ENCODE results near the gene PRDM11.

Gene PRDM11

GRCh38 chr11:45275828-45276227 is 129.4 kb downstream of the PRDM11 start:
- no peak for DNase-seq
- Histone ChIP-seq H3K36me3 (no peaks in the 10 kb centered on the region), H3K27me3 (peaks cover 0 to 18% of the 10 kb centered on the region in 2 donors), H3K4me1 (no peaks in the 10 kb centered on the region), H3K27ac (no peak overlapping the region), H3K4me3 (no peak overlapping the region), H3K9me3 (no peaks in the 10 kb centered on the region)
- intact Hi-C loops (cut with DNase I; ENCODE audit: low total_unique reads) = no loop called here
- TF ChIP-seq CTCF (IDR thresholded peaks at IDR 0.05) = no peak

- TF ChIP-seq CTCF (IDR thresholded peaks at IDR 0.05) = no peak
- DNase-seq = no peak
- intact Hi-C loops (cut with DNase I; ENCODE audit: low total_unique reads) = no loop called here
- H3K4me1 ChIP-seq = no peaks in the 10 kb centered on the region
- H3K36me3 ChIP-seq = no peaks in the 10 kb centered on the region
- peaks cover 0 to 16% of the 10 kb centered on the region in 2 donors for H3K27me3 ChIP-seq
- no peak overlapping the region for H3K4me3 ChIP-seq
- no peak overlapping the region for H3K27ac ChIP-seq
- H3K9me3 ChIP-seq = no peaks in the 10 kb centered on the region
Measured at GRCh38 chr11:45278714-45279113, 132.3 kb downstream of the PRDM11 start.

- no peaks in the 10 kb centered on the region for H3K36me3 ChIP-seq
- peaks cover 0 to 24% of the 10 kb centered on the region in 2 donors for H3K27me3 ChIP-seq
- DNase-seq = no peak
- no peak overlapping the region for H3K27ac ChIP-seq
- no peak overlapping the region for H3K4me3 ChIP-seq
- no peak for TF ChIP-seq CTCF (IDR thresholded peaks at IDR 0.05)
- no peaks in the 10 kb centered on the region for H3K9me3 ChIP-seq
- intact Hi-C loops (cut with DNase I; ENCODE audit: low total_unique reads) = no loop called here
- no peaks in the 10 kb centered on the region for H3K4me1 ChIP-seq
Measured at GRCh38 chr11:45279645-45280044, 133.2 kb downstream of the PRDM11 start.

GRCh38 chr11:45280449-45280848 is 134.0 kb downstream of the PRDM11 start:
- Histone ChIP-seq H3K27ac (no peak overlapping the region), H3K4me3 (no peak overlapping the region), H3K36me3 (no peaks in the 10 kb centered on the region), H3K27me3 (peaks cover 0 to 31% of the 10 kb centered on the region in 2 donors), H3K4me1 (no peaks in the 10 kb centered on the region), H3K9me3 (no peaks in the 10 kb centered on the region)
- DNase-seq = no peak
- intact Hi-C loops (cut with DNase I; ENCODE audit: low total_unique reads) = no loop called here
- TF ChIP-seq CTCF (IDR thresholded peaks at IDR 0.05) = no peak

- Histone ChIP-seq H3K4me3 (no peak overlapping the region), H3K4me1 (peaks cover 0 to 10% (median 7%) of the 10 kb centered on the region in 4 donors), H3K27me3 (peaks cover 3 to 40% of the 10 kb centered on the region in 2 donors), H3K9me3 (peaks cover 0 to 6% (median under 1%) of the 10 kb centered on the region in 3 donors), H3K36me3 (no peaks in the 10 kb centered on the region), H3K27ac (no peak overlapping the region)
- DNase-seq = no peak
- intact Hi-C loops (cut with DNase I; ENCODE audit: low total_unique reads) = no loop called here
- no peak for TF ChIP-seq CTCF (IDR thresholded peaks at IDR 0.05)
Measured at GRCh38 chr11:45282081-45282480, 135.6 kb downstream of the PRDM11 start.
